ENCODE results near the gene MPRIP.
"Not testable (repeated sequence)": the region's sequence is repeated elsewhere in the genome, so short reads cannot be mapped to it uniquely, and the experiment has no call there.

Gene MPRIP

DNA sequence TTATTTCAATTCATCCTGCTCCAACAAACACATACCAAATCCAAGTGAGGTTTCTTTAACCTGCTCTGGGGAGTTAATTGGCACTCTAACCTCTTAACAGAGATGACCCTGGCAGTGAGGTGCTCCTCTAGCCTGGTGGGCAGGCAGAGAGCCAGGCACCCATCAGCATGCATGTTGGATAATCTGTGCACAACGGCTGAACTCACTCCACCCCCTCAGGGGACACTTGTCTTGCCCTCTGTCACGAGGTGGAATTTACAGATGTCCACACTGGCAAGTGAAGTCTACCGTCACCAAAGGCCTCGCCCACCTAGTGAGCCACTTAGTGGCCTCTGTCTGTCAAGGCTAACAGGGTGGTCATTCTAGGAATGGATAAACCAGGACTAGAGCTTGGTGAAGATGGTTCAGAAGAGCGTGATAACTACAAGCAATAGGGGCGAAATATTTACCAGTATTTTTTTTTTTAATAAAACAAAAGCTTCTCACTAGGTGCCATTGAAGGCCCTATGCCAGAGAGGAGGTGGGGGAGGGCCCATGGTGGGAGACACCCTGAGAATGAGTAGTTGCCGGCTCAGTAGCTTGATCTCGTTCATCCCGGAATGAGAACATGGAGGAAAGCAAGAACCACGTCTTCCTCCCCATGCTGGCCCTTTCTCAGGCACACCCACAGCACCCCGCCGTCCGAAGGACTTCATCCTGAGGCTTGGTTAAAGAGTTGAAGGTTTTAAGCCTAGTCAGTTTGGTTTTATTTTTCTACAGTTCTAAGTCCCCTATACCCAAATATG is 138.7 kb downstream of the MPRIP start:
- H3K4me3 ChIP-seq (ENCODE audit: low read depth, low read length), result no peak overlapping the region

GRCh38 chr17:17181666-17182597 is 139.7 kb downstream of the MPRIP start:
- no peak overlapping the region for H3K4me3 ChIP-seq (ENCODE audit: low read depth, low read length)

DNA sequence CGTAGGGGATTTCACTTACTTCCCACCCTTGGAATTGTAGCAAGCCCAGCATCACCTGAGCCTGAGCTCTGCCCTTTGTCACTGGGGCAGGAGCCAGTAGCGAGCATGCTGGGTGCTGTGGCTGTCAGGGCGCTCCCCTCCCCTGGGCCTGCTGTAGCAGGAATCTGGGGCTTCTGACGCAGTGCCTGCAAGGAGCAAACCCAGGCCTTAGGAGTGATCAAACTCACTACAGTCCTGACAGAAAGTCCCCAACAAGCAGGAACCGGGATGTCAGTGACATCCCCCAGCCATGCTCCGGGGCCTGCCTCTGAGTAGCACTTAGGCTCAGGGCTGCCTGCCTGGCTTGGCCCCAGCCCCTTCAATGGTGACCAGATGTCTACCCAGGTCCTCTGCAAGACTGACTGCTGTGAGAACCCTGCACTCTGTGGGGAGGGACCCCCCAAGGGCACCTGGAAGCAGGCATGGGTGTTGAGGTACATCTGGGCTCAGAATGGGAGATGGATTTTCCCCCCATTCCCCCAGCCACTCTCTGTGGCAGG is 140.4 kb downstream of the MPRIP start:
- no peak overlapping the region for H3K4me3 ChIP-seq (ENCODE audit: low read depth, low read length)

- no peak overlapping the region for H3K4me3 ChIP-seq (ENCODE audit: low read depth, low read length)
These were observed 141.5 kb downstream of the MPRIP start for GRCh38 chr17:17183744-17184143.

- H3K4me3 ChIP-seq (ENCODE audit: low read depth, low read length), result not testable (repeated sequence)
These were observed 142.9 kb downstream of the MPRIP start for GRCh38 chr17:17184985-17185757.

GRCh38 chr17:17186051-17186450 is 143.8 kb downstream of the MPRIP start:
- H3K4me3 ChIP-seq (ENCODE audit: low read depth, low read length), result no peak overlapping the region

DNA sequence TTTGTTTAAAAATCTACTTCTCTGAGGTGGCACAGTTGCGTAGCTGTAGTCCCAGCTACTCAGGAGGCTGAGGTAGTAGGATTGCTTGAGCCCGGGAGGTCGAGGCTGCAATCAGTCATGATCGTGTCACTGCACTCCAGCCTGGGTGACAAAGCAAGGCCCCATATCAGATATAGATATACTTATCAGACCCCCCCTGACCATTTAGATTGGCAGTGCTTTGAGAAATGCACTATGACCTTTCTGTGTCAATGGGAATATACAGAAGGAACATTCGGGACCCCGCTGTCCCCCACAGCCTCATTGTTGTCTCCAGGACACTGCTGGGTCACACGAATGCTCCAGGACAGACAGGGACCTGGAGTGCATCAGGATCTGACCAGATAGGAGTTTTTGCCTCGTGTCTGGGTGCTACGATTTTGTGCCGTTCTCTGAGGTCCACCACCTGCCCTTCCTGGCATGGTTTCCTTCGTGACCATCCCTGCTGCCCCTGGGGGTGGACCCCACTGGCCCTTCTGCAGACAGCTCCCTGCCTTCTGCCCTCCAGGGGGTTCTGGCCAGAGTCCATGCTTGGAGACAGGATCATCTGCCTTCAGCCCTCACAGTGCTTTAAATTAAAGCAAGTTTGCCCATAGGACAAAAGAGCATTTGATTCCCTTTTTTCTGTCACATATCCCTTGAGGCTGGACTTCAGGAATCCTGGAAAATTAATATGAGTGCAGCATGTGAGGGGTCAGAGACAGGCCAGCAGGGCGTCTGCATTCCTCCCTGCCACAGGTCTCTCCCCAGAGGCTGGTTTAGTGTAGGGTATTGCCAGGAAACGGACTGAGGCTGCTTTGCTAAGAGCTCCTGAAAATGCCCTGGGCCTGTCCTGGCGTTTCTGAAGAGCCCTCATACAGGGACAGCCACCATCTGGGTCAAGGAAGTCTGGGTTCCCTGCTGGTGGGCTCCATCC is 144.6 kb downstream of the MPRIP start:
- H3K4me3 ChIP-seq (ENCODE audit: low read depth, low read length), result no peak overlapping the region

DNA sequence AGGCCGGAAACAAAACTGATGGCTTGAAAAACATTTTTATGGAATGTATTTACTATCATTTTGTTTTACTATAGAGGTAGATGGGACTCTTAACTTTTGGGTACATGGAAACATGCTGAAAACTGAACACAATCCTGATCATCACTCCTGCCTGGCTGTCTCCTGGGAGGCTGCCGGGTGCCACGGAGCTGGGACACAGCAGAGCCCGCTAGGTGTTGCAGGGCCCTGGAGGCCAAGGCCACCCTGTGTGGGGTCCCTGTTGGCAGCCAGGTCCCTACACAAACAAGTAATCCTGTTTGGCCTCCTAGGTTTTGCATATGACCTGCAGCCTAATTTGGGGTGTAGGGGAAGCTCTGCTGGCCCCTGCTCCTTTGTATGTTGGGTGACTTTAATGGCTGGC is 146.3 kb downstream of the MPRIP start:
- H3K4me3 ChIP-seq (ENCODE audit: low read depth, low read length), result no peak overlapping the region

DNA sequence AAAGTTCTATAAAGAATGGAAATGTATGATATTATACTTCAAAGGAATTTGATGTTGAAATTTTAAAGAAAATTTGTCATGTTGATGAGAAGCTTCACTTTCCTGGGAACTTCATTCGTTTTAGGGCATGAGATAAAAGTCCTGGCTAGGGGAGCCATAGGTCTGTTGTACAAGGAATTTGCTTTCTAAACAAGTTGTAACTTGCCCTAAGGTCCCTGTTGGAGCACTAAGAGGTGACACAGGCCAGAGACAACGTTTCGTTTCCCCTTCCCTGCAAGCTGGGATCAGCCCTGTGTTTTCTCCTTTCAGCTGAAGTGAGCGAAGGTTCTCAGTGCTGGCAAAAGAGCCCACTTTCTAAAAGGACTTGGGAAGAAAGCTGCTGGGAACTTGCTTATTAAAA is 147.3 kb downstream of the MPRIP start:
- H3K4me3 ChIP-seq (ENCODE audit: low read depth, low read length), result no peak overlapping the region

GRCh38 chr17:17190188-17190587 is 147.9 kb downstream of the MPRIP start:
- H3K4me3 ChIP-seq (ENCODE audit: low read depth, low read length), result no peak overlapping the region

DNA sequence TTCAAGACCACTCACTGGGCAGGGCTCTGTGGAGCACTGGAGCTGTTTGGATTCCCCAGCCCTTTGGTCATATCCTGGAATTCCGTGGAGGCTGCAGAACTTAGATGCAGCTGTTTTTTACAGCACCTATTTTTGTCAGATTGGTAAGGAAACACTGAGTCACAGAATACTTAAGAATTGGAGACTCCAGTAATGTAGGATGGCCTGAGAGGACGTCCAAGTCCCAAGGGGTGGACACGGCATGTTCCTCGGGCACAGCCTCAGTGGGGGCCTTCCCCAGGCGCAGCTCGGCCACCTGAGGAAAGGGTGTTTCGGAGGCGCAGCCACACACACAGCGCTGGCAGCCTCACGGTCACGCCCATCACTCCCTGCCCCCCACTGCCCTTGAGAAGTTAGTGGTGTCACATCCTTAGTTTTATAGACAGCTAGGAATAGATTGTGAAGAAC is 149.1 kb downstream of the MPRIP start:
- H3K4me3 ChIP-seq (ENCODE audit: low read depth, low read length), result no peak overlapping the region

DNA sequence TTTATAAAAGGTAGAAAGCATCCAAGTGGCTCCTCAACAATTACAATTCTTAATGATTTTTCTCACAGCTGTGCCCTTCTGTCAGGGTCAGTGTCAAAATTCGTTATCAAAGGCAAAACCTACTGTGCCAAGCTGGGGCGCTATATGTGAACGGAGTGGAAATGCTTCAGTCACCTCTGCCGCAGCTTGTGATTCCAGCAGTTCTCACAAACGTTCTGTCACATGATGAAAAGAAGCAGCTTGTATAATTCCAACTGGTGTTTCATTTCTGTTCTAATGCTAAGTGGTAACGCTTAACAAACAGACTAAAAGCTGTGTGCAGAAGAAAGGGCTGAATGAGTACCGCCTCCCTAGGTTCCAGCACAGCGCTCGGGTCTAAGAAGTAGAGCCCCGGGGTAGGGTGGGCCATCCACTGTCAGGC is 149.7 kb downstream of the MPRIP start:
- no peak overlapping the region for H3K4me3 ChIP-seq (ENCODE audit: low read depth, low read length)

- H3K4me3 ChIP-seq (ENCODE audit: low read depth, low read length), result not testable (repeated sequence)
These were observed 153.2 kb downstream of the MPRIP start for GRCh38 chr17:17195466-17195865.

- H3K4me3 ChIP-seq (ENCODE audit: low read depth, low read length), result no peak overlapping the region
These were observed 154.5 kb downstream of the MPRIP start for GRCh38 chr17:17196776-17197175.

DNA sequence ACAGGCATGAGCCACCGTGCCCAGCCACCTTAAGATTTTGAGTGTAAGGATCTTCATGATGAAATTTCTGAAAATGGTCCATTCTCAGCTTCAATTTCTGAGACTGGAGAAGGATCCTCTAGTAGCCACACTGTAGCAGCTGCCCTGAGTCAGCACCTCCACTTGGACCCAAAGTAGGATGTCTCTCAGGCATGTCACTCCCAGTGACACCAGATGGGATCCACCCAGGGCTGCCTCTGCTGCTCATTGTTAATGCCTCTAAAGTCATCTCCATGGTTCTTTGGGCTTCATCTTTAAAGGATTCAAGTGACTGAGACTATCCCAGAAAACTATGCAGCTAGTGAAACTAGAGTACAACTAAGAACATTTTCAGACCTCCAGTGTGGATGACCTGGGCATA is 156.0 kb downstream of the MPRIP start:
- no peak overlapping the region for H3K4me3 ChIP-seq (ENCODE audit: low read depth, low read length)

DNA sequence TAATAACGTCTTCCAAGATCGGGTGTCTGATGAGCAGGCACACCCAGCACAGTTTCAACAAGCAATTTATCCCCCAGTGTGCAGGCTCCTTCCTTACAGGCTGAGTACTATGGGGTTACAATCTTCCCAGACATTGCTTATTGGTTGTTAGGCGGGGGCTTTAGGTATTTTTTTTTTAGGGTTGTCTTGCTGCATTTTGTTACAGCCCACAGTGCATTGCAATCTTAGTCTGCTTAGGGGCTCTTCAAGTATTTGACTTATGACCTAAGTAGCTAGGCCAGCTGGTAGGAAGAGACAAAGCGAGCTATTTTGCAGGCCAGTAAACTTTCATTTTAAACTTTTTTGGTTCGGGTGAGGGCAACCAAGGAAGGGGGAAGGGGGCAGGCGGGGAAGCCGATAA is 158.1 kb downstream of the MPRIP start:
- no peak overlapping the region for H3K4me3 ChIP-seq (ENCODE audit: low read depth, low read length)

DNA sequence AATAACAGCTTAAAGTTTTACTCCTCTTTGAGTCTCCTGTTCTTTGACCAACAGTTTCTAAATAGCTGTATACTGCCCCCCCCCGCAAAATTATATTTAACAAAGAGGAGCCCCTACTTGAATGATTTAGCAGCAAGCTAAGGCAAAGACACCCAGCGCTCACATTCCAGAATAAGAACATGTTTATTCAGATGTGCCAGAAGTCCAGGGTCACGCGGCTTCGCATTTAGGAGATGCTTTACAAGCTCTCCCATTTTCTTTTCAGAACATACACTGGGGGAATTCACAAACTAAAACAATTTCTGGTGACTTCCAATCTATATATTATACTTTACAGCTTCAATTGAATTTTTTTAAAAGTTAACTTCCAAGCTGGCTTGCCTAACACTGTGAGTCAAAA is 158.6 kb downstream of the MPRIP start:
- no peak overlapping the region for H3K4me3 ChIP-seq (ENCODE audit: low read depth, low read length)

- no peak overlapping the region for H3K4me3 ChIP-seq (ENCODE audit: low read depth, low read length)
These were observed 159.0 kb downstream of the MPRIP start for GRCh38 chr17:17201271-17201670.

DNA sequence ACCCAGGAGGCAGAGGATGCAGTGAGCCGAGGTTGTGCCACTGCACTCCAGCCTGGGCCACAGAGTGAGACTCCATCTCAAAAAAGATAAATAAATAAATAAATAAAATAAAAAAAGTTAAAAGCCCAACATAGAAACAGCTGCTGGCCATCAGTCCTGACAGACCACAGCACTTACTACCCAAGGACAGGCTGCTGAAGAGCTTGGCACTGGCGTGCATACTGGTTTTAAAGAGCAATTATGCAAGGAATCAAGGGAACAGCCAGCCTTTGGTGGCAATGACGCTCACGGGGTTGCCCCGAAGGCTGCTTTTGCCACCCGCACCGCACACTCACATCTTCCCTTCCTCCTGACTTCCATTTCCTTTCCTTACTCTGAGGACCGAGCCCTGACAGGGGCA is 159.7 kb downstream of the MPRIP start:
- no peak overlapping the region for H3K4me3 ChIP-seq (ENCODE audit: low read depth, low read length)
